A549 (cell line): ENCODE measurements around the gene TNS1.

Source experiments
- CEBPB ChIP-seq, 2 experiments: fragments of >200 bp in 1 of 2; sonication (Bioruptor Twin) in 1 of 2; formaldehyde crosslinking in 1 of 2; IDR thresholded peaks; 2 replicates each; pipeline ENCODE4 v1.6.1; 2012 to 2016
- CHD4 ChIP-seq: fragments of 200-600 bp; sonication (generic); IDR thresholded peaks from 2 replicates; pipeline ENCODE4 v1.6.1; 2016; ENCODE audit warnings: antibody characterized with exemption, mild to moderate bottlenecking, borderline replicate concordance
- CTCF ChIP-seq: fragments of >200 bp; sonication (Bioruptor Twin); formaldehyde crosslinking; IDR thresholded peaks from 3 replicates; pipeline ENCODE4 v1.5.1; 2016
- EP300 ChIP-seq, 2 experiments: fragments of >200 bp; sonication (Bioruptor Twin); formaldehyde crosslinking; IDR thresholded peaks; 2 replicates in 1 of 2; 3 replicates in 1 of 2; pipeline ENCODE4 v1.6.1; 2016 to 2017
- GATA3 ChIP-seq: IDR thresholded peaks from 2 replicates; pipeline ENCODE4 v1.6.1; 2012; ENCODE audit warnings: borderline replicate concordance
- HES2 ChIP-seq: fragments of >200 bp; sonication (Bioruptor Twin); formaldehyde crosslinking; IDR thresholded peaks from 2 replicates; pipeline ENCODE4 v1.6.1; 2016
- NFE2L2 ChIP-seq: fragments of 150-350 bp; conservative IDR thresholded peaks from 2 replicates; pipeline ENCODE4 v1.6.1; 2014; ENCODE audit warnings: low read length
- PBX3 ChIP-seq: IDR thresholded peaks from 2 replicates; pipeline ENCODE4 v1.6.1; 2012
- POLR2A ChIP-seq: IDR thresholded peaks from 2 replicates; pipeline ENCODE4 v1.6.1; 2012; ENCODE audit warnings: mild to moderate bottlenecking, low read length
- RAD21 ChIP-seq, 2 experiments: fragments of >200 bp in 1 of 2; sonication (Bioruptor Twin) in 1 of 2; formaldehyde crosslinking in 1 of 2; IDR thresholded peaks in 1 of 2; conservative IDR thresholded peaks in 1 of 2; 2 replicates in 1 of 2; 3 replicates in 1 of 2; pipeline ENCODE4 v1.6.1; 2012 to 2018; ENCODE audit warnings: inconsistent platforms in 1 of 2
- RFX5 ChIP-seq: fragments of 450-650 bp; IDR thresholded peaks from 2 replicates; pipeline ENCODE4 v1.7.1; 2014; ENCODE audit warnings: antibody characterized with exemption, mild to moderate bottlenecking, moderate library complexity
- ZFP36 ChIP-seq: fragments of 450-650 bp; IDR thresholded peaks from 2 replicates; pipeline ENCODE4 v1.6.1; 2014; ENCODE audit warnings: borderline replicate concordance; ENCODE audit not compliant: partially characterized antibody
- TF ChIP-seq, protein P1 (sequence below): IDR thresholded peaks from 2 replicates; pipeline ENCODE4 v1.6.1; 2012; ENCODE audit warnings: low read depth, borderline replicate concordance

DNA sequence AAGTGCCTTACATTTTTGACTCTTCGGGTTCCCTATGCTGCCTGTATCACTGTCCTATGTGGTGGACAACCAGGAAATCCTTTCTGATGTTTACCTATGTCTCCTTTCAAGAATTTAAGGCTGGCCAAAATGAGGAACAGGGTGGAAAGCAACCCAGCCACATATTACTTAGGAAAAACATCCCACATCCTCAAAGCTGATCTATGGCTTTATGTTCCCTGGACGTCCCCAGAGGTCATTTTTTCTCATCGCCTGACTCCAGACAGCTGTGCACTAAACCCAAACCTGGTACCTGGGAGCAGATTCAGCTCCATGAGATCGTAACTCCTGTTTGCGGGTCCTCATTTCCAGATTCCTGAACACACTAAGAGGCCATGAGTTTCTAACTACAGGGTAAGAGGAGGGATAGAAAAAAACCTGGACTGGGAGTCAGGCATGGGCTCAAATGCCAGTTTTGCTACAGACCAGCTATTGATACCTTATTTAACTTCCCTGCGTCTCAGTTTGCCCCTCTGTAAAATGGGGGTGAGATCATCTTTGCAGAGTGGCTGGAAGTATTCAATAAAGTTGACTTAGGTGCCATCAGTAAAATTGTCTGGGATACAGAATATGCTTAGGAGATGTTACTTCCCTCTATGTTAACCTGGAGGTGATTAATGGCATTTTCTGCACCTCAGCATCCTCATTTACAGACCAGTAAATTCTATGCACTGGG lies 70.8 kb downstream of the TNS1 start:
- TF ChIP-seq RFX5 (no peak), POLR2A (no peak), GATA3 (no peak), CTCF (no peak), CEBPB (IDR thresholded peaks at IDR 0.05) (no peak), PBX3 (no peak), EP300 (IDR thresholded peaks at IDR 0.05) (no peak), NFE2L2 (no peak), HES2 (no peak), CHD4 (no peak), RAD21 (conservative IDR thresholded peaks at IDR 0.05 in 1 of 2, IDR thresholded peaks at IDR 0.05 in 1 of 2) (no peak), ZFP36 (no peak)
- TF ChIP-seq, protein P1, sequence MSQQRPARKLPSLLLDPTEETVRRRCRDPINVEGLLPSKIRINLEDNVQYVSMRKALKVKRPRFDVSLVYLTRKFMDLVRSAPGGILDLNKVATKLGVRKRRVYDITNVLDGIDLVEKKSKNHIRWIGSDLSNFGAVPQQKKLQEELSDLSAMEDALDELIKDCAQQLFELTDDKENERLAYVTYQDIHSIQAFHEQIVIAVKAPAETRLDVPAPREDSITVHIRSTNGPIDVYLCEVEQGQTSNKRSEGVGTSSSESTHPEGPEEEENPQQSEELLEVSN: no peak
